ENCODE measurements around the gene LRRC8C.

Gene LRRC8C

DNA sequence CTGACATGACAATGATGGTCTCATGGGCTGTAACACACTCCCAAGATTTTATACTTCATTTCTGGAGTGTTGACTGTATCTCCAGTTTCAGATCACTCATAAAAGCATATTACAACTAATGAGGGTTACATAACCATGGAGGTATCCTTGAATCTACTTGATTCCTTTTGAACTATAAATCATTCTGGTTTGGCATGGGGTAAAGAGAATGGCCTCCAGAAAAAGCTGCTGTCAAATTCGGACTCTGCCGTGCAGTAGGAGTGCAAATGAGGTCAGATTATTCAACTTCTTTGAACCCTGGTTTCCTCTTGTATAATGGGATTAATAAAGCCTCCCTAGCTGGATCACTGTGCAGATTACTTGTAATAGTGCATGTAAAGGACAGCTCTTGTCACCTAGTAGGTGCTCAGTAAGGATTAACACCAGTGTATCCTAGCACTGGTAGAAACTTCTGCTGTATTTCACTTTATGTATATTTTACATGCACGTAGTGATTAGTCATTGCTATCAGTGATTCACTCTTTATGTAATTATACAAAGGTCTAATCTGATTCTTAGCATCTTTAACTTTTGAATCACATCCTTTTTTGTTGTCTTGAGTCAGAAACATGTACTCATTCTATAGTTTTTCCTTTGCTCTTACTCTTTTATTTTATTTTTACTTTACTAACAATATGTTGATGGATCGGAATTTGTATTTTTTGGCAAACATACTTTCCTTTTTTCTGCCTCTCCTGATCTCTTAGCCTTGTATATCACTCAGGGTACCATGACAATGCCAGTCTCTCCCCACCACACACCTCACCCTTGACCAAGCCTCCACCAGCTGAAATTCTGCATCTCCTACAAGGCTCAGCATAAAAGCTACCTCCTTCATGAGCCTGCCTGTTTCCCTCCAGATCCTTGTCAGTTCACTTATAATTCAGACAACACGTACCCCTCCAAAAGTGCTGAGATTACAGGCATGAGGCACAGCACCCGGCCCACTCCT, 3.2 kb downstream of the LRRC8C start:
- DNase-seq: peak in 1 of 3 experiments; percentile 12

DNA sequence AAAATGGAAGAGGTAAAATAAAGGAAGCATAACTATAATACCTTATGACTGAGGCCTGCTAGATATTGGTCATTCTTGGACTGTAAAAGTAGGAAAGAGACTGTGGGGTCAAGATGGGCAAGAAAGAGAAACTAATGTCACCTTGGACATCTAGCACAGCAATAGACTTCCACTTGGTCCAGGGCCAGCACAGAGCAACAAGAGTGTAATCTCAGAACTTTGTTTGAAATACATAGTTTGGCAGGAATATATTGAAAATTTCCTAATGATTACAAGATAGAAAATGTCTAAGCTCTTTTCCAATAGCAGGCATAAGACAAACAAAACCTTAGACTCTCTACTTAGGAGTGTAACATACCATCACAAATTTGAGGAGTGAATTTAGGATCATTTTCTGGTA, 4.6 kb downstream of the LRRC8C start:
- DNase-seq: no peak

DNA sequence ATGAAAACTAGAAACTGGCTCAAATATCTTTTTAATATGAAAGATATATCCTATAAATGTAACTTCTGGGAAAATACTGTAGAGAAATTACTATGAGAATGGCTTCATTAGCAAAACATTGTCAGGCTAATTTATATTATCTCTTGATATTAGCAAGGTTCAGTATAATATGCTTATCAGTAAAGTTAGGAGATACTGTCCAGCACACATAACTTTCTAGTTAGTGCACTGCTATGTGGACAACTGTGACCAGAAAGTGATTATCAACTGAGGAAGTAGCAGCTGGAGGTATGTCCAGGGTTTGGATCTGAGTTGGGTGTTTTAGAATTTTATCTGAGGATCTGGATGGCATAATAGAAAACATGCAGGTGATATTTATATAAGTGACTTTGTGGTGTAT, 7.5 kb downstream of the LRRC8C start:
- DNase-seq: no peak

DNA sequence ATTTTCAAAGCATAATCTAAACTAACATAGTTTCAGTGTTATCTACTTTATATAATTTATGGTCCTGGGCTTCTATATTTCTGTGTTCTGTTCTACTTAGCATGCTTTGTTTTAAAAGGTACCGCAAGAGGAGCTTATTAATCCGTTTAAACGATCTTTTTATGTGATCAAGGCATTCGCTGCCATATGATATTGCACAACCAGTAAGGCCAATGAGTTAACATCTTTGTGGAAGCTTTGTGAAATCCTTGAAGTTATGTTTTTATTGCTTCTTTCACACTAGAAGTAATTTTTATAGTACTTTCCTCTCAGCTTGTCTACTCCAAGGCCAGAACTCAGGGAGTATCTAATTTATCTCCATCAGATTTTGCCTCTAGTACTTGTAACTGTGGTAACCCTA, 8.9 kb downstream of the LRRC8C start:
- no peak for DNase-seq

DNA sequence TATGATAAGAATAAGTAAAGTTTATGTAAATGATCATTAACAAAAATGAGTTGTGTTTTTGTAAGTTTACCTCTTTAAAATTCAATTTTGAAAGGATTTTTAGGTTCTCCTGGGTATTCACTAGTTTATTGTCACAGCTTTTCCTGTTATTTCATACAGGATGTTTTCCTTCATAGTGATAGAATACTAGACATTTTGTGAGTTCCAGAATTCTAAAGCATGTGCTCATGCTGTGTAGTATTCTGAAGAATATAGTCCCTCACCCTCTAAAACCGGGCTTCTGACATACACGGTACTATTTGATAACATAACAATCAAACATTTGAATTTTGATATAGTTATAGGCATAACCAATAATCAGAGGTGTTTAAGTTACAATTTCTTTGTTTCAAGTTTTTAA, 10.7 kb downstream of the LRRC8C start:
- no peak for DNase-seq

DNA sequence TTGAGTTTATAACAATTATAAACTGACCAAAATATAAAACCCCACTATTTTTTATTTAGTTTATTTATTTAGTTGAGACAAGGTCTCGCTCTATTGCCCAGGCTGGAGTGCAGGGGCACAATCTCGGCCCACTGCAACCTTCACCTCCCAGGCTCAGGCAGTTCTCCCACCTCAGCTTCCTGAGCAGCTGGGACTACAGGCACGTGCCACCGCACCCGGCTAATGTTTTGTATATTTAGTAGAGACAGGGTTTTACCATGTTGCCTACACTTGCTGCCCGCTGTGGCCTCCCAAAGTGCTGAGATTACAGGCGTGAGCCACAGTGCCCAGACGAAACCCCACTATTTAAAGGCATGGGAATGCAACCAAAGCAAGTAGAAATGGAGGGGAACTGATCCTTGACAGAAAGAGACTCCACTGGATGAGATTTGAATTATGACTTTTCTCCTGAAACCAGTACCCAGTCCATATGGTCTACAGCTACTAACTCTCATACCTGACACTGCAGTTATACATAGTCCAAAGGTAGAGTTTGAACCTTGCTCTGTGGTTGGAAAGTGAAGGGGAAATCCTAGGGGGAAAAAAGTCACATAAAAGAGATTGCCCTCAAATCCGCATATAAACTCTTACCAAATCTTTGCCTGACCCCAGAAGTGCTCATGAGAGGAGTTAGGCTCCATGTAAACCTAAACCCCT, 11.3 kb downstream of the LRRC8C start:
- DNase-seq: no peak

DNA sequence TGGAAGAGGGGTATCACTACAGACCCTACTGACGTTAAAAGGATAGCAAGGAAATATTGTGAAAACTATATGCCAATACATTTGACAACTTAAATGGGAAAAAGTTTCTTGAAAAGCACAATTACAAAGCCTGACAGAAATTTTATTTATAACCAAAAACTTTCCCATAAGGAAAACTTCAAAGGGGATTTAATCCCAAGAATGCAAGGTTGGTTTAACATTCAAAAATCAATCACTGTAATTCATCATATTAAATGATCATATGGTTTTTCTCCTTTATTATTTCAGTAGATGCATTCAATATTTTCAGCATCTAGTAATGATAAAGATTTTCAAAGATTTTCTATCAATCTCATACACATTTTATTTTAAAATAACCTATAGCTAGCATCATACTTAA, 13.3 kb downstream of the LRRC8C start:
- DNase-seq: no peak

DNA sequence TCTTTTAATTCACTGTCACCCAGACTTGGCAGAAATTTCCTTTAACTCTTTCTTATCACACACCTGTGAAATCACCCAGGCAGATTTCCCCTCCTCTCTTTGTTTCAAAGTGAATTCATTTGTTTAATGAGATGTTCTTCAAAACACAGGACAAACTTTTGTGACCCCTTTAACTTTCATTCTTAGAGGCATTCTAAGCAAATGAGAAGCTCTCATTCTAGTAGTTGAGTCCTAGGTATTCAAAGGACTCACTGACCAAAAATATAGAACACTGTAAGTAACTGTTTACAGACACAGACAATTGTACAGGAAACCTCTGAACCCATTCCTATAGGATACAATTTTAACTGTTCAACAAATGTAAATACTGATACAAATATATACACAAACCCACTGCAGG, 16.9 kb downstream of the LRRC8C start:
- DNase-seq: no peak

DNA sequence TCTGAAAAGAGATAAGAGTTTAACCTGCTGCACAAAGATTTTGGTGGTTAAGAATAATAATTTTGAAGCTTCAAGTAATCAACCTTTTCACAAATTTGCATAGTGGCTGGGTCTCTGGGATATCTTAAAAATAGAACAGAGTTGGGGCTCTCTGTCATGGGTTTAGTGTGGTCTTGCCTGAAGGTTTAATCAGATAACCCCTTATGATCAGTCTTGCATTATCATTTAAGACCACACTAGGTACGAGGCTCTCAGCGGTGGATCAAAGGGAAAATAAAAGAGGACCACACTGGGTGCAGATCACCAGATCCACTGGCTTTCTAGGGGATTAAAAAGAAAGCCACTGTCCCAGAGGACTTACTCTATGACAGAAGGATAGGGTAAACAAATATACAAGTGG, 19.5 kb downstream of the LRRC8C start:
- DNase-seq: no peak

DNA sequence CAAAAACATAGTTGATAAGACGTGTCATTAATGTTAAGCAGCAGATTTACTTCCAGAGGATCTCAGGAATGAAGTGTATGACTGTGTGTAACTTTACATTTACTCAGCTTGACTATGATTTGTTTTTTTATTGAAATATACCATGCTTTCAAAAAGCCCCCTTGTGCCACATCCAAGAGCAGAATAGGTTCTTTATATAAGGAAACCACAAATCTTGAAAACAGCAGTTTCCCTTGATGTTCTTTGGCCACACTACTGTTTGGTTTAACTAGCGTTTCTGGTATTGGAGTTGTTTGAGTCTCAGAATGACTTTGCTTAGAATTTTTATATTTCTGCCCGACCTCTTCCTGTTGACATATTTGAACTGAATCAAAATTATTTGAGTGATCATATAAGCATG, 25.0 kb downstream of the LRRC8C start:
- no peak for DNase-seq

DNA sequence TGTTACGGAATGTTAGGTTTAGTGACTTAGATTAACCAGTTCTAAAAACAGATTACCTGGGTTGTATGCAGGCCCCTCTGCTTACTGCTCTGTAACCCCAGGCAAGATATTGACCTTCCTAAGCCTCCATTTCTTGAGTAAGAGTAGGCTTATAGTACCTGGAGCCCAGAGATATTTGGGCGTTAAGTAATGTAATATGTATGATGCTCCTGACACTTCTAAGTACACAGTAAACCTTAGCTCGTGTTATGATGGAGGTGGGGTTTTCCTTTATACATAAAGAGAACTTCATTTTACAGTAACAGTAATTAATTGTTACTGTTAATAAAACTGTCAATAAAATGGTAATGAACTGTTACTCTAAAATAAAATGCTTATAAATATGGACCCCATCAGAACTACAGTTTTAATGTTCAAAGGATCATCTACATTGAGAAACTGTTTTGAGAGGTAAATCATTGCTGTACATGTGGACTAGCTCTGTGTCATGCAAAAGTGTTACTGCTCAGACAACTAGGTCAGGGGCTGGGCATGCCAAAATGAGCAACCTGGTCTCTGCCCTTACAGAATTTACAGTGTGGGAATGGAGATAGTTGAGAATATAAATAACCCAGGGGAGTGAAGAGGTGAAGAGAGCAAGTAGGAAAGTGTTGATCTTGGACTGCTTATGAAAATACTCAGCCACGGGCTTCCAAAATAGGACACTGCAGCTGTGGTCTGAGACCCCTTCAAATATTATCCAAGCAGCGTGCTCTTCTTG, 26.6 kb downstream of the LRRC8C start:
- no peak for DNase-seq

DNA sequence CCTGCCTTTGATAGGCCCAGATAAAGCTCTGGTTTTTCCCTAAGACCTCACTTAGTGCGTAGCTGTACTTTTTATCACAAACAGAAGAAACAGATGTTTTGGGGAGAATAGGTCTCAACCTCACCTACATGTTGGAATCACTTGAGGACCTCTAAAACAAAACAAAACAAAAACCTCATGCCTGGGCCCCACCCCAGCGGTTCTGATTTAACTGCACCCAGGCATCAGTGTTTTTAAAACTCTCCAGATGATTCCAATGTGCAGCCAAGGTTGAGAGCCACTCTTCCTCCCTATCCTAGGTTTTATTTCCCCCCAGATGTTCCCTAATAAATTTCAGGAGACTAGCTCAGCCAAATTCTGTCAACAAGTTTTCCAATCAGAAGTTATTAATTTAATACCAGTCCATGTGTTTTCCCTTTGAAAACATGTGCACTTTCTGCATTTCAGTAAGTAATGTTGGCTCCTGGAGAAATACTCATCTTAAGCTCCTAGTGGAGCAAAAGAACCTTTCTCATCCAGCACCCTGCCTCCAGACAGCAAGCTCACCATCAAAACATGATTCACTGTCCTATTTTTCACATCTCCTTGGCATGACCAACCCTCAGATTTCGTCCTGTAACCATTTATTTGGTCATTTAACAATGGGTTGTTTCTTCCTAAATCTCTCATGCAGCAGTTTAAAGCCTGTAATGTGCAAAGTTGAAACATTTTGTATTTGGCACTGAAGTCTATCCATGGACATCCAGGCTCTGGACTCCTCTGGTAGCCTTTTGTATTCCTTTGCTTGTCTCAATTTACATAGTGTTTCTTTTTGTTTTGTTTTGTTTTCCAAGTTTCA, 27.5 kb downstream of the LRRC8C start:
- DNase-seq: no peak

DNA sequence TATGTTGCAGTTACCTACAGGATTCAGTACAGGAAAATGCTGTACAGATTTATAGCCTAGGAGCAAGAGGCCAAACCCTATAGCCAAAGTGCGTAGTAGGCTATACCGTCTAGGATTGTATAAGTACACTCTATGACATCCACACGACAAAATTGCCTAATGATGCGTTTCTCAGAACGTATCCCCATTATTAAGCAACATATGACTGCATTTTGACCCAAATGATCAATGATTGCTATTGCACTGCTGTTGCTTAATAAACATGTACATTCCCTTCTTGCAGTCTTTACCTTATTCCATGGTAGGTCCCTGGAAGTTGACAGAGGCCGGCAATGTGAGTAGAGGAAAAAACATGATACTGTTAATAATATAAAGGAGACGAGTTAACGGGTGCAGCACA, 33.0 kb downstream of the LRRC8C start:
- no peak for DNase-seq

DNA sequence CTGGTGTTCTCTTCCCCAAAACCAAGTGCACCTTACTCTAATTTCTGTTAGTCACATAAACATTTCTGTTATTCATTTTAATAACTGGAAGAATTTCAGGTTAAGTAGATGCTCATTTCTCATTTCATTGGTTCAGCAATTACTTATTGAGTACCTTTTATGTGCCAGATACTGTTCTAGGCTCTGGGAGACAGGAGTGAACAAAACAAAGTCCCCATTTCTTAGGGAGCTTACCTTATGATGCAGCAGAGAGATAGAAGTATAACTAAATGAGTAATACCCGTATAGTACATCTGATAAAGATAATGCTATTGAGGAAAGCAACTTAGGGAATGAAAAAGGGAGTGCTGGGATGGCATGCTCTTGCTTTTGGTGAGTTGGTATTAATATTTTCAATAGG, 33.7 kb downstream of the LRRC8C start:
- no peak for DNase-seq

DNA sequence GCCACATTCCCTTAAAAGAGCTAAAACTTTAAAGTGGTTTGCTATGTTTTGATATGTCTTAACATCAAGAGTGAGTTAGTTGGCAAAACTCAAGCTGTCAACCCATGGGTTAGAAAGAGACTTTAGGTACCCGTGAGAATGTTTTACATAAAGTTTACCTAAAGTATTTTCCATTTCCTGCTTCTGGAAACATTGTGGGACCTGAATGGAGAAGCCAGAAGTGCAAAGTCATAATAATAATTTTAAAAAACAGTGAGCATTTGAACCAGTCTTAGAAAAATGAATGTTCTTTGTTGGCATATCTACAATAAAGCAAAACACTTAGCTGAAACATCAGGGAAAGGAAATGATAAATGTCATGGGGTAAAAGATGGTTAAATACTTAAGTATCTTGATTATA, 34.8 kb downstream of the LRRC8C start:
- no peak for DNase-seq

DNA sequence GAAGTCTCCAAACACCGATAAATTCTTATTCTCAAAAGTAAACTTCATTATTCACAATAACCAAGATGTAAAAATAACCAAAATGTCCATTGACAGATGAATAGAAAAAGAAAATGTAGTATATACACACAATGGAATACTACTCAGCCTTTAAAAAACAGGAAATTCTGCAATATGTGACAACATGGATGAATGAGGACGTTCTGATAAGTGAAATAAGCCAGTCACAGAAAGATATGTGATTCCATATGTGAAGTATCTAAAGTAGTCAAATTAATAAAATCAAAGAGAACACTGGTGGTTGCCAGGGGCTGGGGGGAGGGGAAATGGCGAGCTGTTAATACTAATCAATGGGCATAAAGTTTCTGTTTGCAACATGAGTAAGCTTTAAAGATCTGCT, 36.0 kb downstream of the LRRC8C start:
- no peak for DNase-seq

DNA sequence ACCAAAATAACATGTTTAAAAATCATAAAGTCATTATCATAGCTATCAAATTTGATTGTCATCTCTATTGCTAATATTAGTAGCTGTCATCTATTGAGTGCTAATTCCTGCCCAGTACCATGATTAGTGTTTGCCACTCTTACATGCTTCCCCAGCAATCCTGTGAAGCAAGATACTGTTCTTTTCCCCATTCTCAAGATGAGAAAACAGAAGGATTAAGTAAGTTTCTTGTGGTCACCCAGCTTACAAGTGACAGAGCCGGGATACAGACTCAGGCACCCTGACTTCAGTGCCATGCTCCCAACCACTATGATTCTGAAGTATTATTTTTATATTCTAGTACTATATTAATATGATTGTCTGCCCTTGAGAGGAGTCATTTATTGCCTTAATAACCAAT, 36.5 kb downstream of the LRRC8C start:
- DNase-seq: no peak

DNA sequence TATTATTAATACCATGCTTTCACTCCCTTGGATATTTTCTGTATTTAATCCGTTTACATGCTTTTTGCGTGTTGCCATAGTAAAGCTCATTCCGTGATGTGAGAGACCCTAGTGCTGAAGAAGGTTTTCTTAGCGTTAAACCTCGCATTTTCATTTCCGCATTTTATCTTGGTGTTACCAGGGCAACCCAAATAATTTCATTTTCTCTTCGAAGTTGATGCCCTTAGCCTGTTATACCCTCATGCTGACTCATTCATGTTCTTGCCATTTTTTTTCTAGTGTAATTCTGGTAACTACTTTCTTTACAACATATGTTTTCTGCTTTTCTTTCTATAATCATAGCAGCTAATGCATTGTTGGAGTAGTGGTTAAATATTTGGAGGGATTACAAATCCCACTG, 37.2 kb downstream of the LRRC8C start:
- no peak for DNase-seq

DNA sequence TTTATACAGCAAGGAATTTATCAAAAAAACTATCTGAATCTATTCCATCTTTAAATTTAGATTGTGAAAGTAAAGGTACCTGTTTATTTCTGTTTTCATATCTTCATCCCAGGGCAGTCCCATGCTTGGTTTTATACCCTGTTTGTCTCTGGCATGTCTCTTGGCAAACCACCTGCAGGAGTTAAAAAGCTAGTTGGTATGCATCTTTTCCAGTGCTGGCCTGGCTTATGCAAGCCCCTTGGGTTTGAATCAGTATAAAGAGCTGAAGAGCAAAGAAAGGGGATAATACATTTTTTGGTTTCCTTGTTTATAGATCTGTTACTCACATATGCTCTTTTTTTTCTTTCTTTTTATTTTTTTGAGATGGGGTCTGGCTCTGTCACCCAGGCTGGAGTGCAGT, 37.8 kb downstream of the LRRC8C start:
- no peak for DNase-seq

DNA sequence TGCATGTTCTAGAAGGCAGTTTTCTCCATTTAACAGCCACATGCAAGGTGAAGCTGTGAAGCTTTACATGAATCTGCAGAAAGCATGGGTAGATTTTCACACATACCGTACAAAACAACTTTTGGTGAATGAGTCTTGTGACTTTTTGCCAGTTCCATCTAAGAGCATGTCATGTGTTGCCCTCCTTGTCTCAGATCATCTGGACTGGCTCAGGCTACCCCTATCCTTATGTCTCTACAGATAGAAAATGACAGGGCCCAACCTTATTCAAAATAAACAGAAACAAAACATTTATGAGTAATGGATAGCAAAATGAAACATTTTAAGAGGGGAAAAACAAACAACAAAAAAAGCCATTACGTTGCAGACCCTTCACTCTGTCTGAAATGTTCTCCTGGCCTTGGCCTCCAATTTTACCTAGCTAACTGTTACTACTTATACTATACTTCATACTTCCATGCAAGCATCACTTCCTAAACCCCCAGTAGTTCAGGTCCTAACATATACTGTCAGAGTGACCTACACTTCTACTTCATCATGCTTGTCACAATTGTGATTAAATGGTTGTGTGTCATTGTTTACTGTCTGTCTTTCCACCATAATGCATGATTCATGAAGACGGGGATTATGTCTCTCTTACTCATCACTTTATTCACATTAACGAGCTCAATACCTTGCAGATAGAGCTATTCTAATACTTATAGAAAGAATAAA, 39.0 kb downstream of the LRRC8C start:
- no peak for DNase-seq

DNA sequence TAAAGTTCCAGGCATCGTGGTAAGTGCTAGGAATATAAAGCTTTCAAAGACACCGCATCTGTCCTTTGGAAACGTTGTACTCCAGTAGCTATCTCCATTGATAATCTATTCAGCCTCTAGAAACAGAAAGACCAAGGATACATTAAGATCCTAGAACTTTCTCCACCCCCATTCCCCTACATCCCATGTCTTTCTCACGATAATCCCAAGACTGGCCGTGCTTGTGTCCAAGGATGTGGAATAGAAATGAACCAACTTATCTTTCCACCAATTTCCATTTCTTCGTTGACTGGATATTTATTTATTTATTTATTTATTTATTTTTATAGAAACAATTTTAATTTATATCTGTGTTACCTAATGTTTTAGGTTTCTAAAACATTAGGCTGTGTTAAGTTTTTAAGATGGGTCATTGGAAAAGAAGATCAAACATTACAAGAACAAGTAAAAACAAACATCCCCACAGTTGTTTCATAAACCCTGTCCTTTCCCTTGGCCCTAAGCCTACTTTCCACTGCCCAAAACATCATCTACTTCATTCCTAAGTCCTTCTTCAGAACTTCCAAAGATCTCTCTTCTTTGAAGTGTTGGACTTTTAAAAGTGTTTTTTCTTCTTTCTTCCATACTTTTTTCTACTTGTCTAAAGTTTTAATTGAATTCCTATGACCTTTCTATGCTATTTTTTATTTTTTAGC, 39.7 kb downstream of the LRRC8C start:
- DNase-seq: no peak

Data from NCI-H1417 (cell line).